SW480 (cell line): ENCODE results near the gene SLC12A6.
A peak's percentile ranks its signal among the peaks of the same experiment; 100 is the strongest.

ENCODE experiments used
- DNase-seq: peaks from one replicate; pipeline ENCODE4 v3.0.0-alpha.2; 2016; ENCODE audit warnings: low spot score

Gene SLC12A6

DNA sequence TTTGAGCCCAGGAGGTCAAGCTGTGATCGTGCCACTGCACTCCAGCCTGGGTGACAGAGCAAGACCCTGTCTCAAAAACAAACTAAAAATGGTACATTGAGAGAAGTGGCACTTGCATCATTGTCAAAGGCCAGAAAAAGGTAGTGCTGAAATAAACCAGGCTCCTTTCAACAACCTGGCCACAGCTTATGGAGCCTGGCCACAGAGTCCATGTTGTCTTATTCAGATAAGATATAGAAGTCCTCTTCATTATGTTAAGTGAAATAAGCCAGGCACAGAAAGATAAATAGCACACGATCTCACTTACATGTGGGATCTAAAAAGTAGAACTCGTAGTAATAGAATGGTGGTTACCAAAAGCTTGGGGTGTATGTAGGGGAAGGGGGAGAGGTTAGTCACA lies 78.0 kb downstream of the SLC12A6 start:
- no peak for DNase-seq

DNA sequence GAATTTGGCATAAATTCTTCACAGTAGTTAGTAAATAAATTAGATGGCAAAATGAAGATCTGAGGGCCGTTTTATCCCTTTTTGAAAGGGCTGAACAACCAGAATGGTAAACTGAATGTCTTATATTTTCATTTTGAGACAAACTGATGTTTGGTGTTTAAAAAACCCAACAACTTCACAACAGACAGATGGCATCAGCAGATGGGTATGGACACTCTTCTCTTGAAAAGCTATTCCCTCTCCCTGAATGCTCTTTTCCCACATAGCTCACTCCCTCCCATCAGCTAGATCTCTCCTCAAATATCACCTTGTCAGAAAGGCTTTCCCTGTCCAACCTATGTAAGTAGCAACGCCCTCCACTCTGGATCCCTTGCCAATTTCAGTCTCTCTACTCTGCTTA lies 79.4 kb downstream of the SLC12A6 start:
- no peak for DNase-seq

DNA sequence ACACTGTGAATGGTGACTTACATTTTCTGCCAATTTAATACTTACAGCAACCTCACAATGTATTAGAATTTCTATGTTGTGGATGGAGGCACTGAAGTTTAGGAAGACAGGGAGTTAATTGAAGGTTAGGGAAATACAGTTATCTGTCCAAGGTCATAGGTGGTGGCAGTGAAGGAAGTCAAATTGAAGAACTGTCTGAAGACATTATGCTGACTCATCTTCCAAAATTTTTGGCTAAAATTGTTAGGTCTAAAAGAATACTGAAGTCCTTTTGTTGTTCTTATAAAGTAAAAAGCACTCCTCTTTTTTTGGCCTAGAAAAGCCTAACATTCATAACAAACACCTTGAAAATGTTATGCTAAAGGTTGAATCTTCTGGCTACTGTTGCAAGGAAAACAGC lies 85.0 kb downstream of the SLC12A6 start:
- DNase-seq, result no peak

DNA sequence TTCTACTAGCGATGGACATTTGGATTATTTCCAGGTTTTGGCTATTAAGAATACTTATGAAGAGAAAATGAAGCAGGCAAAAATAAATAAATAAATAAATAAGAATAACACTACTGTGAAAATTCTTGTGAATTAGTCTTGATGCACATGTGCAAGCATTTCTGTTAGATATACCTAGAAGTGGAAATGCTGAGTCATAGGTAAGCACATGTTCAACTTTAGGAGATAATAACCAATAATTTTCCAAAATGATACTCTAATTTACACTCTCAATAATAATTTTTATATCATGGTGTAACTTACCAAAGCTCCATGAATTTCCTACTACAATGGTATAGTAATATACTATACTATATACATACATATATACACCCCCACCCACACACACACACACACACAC lies 89.4 kb downstream of the SLC12A6 start:
- no peak for DNase-seq

GRCh38 chr15:34246276-34246976 lies 91.2 kb downstream of the SLC12A6 start:
- no peak for DNase-seq

GRCh38 chr15:34243226-34243625 lies 94.4 kb downstream of the SLC12A6 start:
- no peak for DNase-seq

DNA sequence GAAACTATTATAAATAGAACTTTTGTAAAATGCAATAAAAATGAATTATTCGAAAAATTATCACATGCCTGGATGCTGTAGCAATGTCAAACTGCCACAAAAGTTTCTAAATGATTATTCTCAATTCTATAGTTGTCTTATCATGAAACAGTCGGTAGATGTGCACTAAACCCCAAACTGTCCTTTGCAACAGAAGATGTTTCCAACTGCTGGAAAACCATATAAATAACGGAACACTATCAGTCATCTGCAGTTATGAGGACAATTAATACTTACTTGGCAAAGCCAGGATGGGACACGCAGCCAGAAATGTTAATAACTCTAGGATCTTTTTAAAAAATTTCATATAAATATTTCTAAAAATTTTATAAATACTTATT lies 95.3 kb downstream of the SLC12A6 start:
- DNase-seq, result no peak

DNA sequence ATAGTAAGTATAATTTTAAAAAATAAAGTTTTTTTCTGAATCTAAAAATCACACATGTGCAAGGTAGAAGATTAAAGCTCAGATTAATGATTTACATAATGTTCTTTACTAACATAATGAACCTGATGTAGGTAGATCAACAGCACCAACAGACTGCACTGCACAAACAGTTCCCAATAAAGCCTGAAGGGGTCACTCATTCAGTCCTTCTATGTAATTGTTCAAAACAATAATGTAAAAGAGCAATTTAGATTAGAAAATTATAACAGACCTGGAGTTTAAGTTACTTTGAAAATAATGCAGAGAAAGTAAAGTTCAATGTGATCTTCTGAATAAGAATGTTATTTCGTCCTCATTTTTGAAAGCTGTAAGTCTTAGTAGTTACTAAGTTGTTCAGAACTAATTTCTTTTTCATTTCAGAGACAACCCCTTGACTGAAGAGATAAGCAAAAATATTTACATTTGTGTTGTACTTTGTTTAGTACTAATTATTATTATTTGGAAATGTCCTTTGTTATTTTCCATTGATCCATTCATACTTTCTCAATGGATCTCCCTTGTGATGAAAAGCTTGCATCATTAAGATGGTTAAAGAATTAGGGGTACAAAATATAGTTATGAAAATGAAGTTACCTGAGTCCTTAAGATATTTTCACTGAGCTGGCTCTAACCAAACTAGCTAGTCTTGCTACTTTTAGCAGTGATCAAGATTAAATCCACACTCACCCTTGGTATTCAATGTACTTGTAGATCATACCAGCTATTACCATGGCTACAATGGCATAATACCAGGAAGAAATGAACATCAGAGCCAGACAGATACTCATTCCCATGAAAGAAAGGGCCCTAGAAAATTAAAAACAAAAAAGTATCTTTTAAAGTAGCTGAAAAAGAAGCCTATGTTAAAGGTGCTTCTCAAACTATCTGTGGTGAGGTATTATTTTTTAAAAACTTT lies 95.9 kb downstream of the SLC12A6 start:
- peak; percentile 18 for DNase-seq

DNA sequence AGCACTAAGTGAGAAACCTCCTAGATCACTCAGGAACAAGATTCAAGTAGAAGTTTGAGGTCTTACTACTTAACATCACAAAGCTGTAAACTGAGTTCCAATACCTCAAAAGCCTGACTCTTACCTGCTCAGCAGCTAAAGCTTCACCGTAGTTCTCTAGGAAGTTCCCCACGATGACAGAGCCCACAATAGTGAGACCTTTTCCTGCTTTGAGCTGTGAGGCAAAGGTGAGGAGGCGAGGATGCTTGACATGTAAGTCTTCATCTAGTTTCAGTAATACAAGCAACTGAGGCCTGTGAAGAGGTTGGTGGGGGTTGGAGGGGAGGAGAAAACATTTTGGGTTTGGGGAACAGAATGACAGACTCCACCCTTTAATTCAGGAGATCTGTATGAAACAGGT lies 97.0 kb downstream of the SLC12A6 start:
- DNase-seq, result no peak

DNA sequence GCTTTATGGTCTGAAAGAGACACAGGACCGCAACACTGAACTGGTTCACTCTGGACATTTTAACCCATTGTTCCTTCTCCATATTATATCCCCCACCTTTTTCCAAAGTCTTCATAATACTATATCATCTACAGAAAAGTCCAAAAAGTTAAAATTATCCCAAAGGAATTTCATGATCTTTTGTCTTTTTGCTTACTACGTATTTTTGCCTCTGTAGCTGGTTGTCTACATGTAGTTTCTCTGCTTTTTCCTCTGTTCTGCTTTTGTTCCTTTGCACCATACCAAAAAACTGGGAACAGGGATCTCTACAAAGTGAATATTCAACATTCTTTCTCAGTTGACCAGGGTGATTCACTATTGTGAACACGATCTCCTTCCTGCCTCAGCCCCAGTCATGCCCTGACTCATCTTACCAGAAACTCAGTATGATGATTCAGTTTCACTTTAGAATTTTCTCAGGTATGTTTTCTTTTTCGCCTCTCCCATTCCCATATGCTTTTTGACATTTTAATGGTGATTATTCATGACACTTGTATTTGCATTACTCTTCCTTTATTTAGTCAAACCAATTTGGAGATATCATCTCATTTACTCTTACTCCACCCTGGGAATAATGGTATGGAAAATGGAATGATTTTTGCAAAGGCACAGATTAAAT lies 98.3 kb downstream of the SLC12A6 start:
- peak; percentile 27 for DNase-seq

DNA sequence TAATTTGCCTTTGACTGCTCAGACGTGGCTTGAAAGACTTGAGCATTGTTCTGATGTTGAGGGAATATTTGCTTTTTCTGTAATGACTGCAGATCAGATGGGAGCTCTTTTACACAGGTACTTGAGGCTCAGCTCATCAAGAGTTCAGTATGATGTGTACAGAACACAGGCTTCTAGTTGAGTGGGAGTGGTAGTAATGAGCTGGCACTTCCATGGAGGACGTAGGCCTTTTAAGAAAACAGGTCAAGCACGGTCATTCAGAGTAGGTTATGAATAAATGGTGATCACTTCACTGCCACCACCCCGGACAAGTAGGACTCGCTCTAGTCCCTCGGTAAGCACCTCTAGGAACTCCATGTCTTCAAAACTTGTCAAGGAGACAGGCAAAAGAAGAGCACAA lies 104.0 kb downstream of the SLC12A6 start:
- no peak for DNase-seq

- DNase-seq, result no peak
Observed at GRCh38 chr15:34223904-34224596, 113.5 kb downstream of the SLC12A6 start.

DNA sequence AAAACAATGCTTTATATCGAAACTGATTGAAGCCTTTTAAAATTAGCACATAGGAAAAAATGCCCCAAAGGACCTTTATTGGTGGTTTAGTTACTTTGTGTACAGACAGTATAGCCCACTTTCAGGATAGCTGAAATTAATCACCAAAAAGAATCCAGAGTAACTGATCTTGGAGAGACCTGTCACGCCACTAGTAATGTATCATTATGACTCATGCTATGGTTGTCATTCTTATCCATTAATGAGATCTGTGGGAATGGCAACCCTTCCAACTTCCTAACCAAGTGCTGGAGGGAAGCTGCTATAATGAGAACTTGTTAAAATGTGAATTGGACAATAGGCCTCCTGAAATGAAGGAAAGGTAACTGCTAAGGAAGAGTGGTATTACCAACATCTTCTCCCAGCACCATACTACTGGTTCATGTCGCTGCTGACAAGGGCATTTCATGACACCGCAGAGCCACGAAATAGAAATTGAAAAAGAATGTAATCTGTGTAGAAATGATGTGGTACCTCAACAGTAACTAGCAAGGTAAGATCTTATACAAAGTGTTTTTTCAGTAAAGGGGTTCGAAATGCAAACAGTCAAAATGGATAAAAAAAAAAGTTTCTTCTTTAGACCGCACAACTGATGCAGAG lies 119.9 kb downstream of the SLC12A6 start:
- DNase-seq, result peak; percentile 23

- no peak for DNase-seq
Observed at GRCh38 chr15:34216527-34217270, 120.9 kb downstream of the SLC12A6 start.

DNA sequence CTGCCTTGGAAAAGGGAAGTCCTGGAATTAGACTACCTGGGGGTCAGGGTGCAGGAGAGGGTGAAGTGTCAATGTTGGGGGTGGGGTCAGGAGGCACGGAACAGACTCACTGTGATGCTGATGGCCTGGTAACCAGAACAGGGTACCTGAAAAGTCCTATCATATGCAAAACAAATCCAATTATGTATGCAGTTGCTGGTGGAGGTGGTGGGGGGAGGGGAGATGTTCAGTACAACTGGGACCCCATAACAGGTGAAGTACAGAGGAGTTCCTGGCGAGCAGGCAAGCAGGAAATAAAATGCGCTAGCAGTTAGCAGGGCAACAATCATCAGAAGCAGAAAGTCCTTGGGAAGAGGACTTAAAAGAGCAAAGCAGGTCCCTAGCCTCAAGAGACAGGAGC lies 123.4 kb downstream of the SLC12A6 start:
- DNase-seq, result no peak

- no peak for DNase-seq
Observed at GRCh38 chr15:34213690-34214089, 123.9 kb downstream of the SLC12A6 start.

DNA sequence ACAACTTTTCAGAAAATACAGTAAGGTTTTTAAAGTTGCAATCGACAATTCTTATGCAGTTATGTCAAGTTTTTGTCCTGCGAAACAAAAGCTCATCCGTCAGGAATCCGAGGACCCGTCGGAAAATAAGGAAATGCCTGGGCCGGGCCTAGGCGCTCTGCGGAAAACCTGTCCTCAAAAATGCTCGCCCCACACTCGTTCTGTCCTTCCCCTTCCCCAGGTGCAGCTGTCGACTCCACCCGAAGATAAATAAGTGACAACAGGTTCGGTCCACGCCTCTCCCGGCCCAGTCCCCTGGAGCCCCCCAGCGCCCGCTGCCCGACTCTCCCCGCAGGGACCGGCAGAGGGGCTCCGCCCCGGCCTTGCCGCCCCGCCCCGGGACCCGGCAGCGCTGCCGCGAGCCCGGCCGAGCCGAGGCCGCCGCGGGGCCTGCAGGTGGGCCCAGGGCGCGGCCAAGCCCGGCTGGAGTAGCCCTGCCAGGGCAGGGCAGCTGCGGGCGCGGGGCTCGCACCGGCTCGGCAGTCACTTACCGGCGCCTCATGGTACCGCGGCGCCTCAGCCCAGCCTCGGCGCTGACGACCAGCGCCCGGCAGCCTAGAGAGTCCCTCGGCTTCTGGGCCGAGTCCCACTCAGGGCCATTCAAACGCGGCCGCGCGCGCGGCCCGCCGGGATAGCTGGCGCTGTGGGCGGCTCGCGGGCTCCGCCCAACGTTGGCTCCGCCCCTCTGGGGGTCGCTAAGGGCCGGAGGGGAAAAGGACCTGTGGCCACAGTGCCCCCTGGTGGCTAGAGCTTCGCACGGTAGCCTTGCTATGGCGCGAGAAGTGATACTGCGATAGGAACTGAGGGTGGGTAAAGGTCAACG lies 127.9 kb downstream of the SLC12A6 start, which contains the start of gene KATNBL1:
Gene KATNBL1 (minus strand): TSS at position 676 of the 862 bp plus-strand sequence. CDS start 46,420 bp downstream, outside the sequence.
- peak; percentile 85 for DNase-seq

DNA sequence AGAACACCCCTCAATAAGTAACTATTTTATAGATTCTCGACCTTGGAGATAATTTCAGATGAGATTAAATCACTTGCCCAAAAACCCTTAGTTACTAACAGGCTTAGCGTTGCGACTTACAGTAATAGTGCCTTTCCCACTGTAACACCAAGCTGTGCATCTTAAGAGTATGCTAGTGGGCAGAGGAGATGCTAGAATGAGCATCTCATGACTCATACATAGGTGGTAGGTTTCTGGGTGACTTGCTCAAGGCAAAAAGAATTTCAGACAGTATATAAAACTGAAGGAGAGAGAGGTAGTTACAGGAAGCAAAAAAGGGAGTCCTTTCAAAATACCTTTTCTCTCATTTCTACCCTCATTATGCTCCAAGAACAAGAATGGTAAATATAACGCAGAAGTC lies 131.6 kb downstream of the SLC12A6 start:
- no peak for DNase-seq

DNA sequence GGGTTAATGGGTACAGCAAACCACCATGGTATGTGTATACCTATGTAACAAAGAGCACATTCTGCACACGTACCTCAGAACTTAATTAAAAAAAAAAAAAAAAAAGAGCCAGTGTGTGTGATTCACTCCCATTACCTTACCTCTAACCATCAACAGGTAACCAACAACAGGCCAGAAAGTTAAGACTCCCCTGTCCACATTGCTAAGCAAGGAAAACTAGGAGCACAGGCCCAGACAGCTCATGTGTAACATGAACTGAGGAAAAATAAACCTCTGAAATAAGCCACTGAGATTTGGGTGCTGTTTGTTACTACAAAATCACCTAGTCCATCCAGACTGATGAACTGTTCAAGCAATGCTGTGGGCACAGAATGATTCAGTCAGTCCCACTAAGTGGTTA lies 133.6 kb downstream of the SLC12A6 start:
- no peak for DNase-seq

GRCh38 chr15:34203305-34203704 lies 134.3 kb downstream of the SLC12A6 start:
- no peak for DNase-seq
